Stimulated activated CD4-positive, alpha-beta T cell treated with anti-CD3 and anti-CD28 coated beads, Interleukin-4, amount 100 ng/mL, for 48 hours (primary cell): ENCODE measurements around the gene USF2.

Experiments
- DNase-seq, 2 donors: peaks; one replicate each; pipeline ENCODE4 v3.0.0-alpha.2; 2020; ENCODE audit warnings: low read depth in 2 of 2

Gene USF2

DNA sequence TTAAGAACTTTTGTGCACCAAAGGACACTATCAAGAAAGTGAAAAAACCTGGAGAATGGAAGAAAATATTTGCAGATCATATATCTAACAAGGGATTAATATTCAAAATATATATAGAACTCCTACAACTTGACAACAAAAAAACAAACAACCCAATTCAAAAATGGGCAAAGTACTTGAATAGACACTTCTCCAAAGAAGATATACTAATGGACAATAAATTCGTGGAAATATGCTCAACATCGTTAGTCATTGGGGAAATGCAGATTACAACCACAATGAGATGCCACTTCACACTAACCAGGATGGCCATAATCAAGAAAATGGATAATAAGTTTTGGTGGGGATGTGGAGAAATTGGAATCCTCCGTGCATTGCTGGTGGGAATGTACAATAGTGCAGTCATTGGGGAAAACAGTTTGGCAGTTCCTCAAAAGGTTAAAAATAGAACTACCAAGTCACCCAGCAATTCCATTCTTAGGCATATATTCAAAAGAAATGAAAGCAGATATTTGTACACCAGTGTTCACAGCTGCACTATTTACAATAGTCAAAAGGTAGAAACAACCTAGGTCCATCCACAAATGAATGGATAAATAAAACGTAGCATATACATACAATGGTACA, 22.2 kb upstream of the USF2 start:
- DNase-seq: no peak

DNA sequence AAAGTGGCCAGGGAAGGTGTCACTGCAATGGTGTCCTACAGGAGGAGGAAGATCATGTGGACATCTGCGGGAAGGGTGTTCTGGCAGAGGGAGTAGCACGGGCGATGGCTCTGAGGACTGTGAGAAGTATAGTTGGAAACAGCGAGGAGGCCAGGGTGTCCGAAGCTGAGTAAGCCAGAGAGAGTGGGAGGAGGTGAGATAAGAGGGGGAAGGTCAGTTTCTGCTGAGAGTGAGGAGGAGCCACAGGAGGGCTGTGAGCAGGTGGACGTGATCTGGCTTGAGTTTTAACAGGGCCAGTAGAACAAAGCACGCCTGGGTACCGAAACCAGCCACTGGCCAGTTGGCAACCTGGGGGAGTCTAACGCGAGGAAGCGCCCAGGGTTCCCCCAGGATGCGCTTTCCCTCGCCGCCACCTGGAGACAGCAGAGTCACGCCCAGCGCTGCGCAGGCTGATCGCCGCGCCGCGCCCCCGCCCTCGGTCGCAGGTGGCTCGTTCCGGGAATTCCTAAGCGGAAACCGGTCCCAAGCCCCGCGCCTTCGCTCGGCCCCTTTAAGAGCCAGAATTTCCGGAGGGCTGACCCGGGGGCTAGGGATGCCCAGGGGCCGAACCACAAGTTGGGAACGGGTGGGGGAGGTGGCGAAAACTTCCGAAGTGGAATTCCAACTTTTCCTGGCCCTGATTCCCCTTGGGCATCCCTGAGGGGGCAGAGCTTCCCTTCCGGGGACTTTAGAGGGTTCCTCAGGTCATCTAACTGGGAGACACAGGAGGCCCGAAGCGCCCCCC, 21.0 kb upstream of the USF2 start:
- DNase-seq: peak in 1 of 2 donors; percentile 53

DNA sequence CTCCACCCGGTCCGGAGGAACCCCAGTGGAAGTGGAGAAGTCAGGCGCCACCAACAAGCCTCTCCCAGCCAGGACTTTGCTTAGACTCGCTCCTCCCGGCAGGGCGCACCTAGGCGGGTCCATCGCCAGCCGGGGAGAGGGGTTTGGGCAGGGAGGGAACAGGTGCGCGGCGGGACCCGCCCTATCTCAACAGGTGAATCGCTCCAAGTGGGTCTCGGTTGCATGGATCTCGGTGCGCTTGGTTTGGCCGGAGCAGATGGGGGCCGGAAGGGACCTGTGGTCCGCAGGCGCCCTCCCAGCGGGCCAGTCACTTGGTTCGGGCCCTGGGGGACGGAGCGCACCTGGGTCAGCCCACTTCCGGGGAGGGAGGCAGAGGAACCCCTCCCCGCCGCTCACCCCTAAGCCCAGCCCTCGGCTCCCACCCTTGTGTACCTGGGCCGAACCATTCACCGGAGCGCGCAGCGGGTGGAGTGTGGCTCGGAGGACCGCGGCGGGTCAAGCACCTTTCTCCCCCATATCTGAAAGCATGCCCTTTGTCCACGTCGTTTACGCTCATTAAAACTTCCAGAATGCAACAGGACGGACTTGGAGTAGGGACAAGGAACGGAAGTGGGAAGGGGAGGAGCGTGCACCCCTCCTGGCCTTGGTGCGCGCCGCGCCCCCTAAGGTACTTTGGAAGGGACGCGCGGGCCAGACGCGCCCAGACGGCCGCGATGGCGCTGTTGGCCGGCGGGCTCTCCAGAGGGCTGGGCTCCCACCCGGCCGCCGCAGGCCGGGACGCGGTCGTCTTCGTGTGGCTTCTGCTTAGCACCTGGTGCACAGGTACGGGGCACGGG, 20.2 kb upstream of the USF2 start, which contains the start of gene LSR:
Gene LSR, plus strand, starts transcription at position 693 of the 836 bp plus-strand sequence. Its CDS starts 21 bp downstream, at position 714.
- DNase-seq: peak in 1 of 2 donors; percentile 57

GRCh38 chr19:35249146-35249847, 19.5 kb upstream of the USF2 start:
- no peak for DNase-seq

DNA sequence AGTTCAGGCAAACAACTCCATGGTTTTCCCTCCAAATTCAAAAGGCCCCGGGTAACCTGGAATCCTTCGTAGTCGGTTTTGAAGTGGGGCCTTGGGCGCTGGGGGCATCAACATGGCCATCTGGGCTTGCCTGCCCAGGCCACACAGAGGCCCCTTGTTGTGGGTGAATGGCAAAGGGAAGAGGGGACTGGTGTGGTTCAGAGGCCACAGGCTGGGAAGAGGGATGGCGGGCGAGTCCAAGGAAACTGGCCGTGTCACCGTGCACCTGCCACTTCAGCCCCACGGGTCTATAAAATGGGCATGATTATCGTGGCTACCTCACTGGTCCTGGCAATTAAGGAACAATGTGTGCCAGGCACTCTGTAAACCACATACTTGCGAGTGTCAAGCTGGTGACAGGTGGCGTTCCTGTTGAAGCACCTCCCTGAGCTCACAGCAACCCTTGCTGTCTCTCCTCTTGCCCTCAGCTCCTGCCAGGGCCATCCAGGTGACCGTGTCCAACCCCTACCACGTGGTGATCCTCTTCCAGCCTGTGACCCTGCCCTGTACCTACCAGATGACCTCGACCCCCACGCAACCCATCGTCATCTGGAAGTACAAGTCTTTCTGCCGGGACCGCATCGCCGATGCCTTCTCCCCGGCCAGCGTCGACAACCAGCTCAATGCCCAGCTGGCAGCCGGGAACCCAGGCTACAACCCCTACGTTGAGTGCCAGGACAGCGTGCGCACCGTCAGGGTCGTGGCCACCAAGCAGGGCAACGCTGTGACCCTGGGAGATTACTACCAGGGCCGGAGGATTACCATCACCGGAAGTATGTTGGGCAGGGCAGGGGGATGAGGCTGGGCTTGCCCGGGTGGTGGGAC, 18.7 kb upstream of the USF2 start:
- no peak for DNase-seq

- no peak for DNase-seq
Measured at GRCh38 chr19:35251456-35251855, 17.3 kb upstream of the USF2 start.

- DNase-seq: no peak
Measured at GRCh38 chr19:35253316-35254286, 15.2 kb upstream of the USF2 start.

GRCh38 chr19:35254341-35255297, 14.1 kb upstream of the USF2 start:
- no peak for DNase-seq

GRCh38 chr19:35256566-35256965, 12.2 kb upstream of the USF2 start:
- DNase-seq: no peak

- DNase-seq: no peak
Measured at GRCh38 chr19:35257113-35257461, 11.7 kb upstream of the USF2 start.

GRCh38 chr19:35260694-35261304, 8.0 kb upstream of the USF2 start:
- no peak for DNase-seq

DNA sequence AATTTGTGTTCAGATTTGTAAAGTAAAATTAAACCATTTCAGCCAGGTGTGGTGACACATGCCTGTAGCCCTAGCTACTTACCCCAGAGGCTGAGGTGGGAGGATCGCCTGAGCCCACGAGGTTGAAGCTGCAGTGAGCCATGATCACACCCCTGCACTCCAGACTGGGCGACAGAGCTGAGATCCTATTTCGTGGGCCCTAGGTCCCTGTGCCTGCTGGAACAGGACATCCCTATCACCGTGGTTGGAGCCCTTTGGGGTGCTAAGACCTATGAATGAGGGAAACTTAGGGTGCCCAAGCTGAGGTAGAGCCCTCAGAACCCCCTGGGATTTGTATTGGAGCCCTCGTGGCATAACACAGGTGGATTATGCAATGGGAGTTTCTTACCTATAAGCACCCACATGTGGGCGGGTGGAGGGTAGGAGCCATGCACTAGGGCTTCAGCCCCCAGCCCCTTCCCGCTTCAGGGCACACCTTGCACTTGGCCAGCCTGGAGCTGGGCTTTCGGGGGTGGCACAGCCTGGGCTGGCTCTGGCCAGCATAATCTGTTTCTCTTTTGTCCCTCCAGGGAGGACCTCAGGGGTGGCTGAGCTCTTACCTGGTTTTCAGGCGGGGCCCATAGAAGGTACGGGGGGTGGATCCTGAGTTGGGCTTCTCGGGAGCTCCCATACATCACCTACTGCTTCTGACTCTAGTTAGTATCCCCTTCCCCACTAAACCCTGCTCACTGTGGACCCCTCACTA, 7.2 kb upstream of the USF2 start:
- DNase-seq: no peak

GRCh38 chr19:35262101-35262761, 6.5 kb upstream of the USF2 start:
- DNase-seq: no peak

DNA sequence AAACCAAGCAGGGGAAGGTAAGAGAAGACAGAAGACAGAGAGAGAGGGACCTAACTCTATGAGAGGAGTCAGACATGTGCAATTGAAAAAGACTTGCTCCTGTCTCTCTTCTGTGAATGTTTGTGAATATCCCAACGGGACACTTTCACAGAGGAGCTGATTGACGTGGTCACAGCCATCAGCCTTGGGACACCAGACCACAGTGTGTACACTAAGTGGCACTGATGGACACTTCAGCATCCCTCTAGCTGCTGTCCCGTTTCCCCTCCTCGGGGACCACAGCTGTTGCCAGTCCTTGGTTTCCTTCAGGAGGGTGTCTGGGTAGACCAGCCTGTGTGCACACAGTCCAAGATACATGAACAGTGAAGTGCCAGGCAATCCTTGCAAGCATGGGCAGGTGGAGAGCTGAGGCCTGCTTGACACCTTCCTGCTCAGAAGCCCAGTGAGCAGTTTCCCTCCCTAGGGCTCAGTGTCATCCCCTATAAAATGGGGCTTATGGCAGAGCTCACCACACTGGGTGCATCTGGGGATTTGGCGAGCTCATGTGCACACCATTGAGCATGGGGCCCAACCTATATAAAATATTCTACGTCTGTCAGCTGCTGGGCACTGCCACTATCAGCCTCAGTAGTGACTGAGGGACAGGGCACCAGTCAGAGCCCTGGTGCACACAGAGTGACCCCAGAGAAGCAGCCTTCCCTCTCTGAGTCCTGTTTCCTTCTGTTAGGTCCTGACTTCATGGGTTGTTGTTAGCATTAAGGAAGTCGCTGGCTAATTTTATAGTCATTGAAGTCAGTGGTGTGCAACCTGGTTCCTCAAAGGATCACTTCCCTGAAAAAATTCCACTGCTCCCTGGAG, 4.3 kb upstream of the USF2 start:
- no peak for DNase-seq

DNA sequence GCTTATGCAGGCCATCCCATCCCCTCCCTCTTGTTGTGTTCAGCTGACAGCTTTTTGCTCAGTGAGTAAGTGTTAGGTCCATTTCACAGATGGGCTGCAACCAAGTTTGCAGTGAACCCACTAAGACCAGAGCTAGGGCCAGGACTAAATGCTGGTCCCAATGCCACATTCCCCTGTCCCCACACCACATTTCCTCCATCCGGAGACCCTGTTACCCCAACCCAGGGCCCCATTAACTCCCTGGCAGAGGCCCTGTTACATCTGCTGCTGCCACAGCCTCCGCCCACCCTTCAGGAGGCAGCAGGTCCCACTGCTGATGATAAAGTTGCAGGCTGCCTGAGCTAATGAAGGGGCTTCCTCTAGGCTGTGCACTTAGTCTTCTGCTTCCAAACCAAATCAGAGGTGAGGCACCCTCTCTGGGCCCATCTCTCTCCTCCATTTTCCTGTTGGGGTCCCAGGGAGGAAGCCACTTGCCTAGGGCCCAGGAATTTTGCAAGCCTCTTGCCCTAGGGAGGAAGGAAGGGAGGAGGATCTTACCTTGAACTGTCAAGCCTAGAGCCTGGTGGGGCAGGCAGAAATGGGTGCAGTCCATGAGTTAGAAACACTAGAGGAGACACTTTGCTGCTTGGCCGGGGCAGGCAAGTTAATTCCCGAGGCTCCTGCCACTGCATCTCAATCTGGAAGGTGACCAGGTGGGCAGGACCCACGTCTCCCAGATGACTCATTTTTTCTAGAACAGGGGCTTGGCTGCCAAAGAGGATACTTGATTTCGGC, 3.4 kb upstream of the USF2 start:
- no peak for DNase-seq
